ENCODE measurements around the gene STARD3.

STARD3 gene

DNA sequence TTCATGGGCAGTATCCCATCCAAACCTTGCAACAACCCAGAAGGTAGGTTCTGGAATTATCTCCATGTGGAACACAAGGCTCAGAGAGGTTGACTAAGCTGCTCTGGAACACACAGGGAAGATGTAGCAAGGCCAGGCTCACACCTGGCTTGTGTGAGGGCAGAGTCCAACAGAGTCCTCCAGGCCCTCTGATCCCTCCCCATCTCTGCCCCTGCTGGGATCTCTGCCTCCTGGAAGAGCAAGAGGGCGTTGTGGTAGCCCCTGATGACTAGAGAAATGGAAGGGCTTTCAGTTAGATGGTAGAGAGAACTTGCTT lies 17.2 kb upstream of the STARD3 start:
- TF ChIP-seq CTCF (conservative IDR thresholded peaks at IDR 0.05; ENCODE audit: low read length) (no peak), EZH2phosphoT487 (IDR thresholded peaks at IDR 0.05; ENCODE audit: borderline replicate concordance) (no peak)
- Histone ChIP-seq H3K4me1 (ENCODE audit: insufficient read depth, low read length, poor library complexity, severe bottlenecking) (peaks cover 25% of the 10 kb centered on the region), H3K4me2 (ENCODE audit: low read depth, low read length, poor library complexity, severe bottlenecking) (no peak overlapping the region), H3K9me2 (replicated peaks; ENCODE audit: low read depth, low read length) (no peaks in the 10 kb centered on the region), H3K9ac (ENCODE audit: low read depth, low read length, poor library complexity, severe bottlenecking) (no peak overlapping the region), H3K79me2 (ENCODE audit: insufficient read depth, low read length) (no peaks in the 10 kb centered on the region), H3K9me3 (ENCODE audit: insufficient read depth, low read depth, low read length) (no peaks in the 10 kb centered on the region), H3F3A (ENCODE audit: low read depth) (no peaks in the 10 kb centered on the region), H3K36me3 (ENCODE audit: insufficient read depth, low read length) (no peaks in the 10 kb centered on the region), H2AFZ (ENCODE audit: low read length) (no peak overlapping the region), H3K27me3 (ENCODE audit: insufficient read depth, low read length, poor library complexity, severe bottlenecking) (no peaks in the 10 kb centered on the region), H4K20me1 (ENCODE audit: insufficient read depth, low read length, poor library complexity, severe bottlenecking) (no peaks in the 10 kb centered on the region), H3K4me3 (ENCODE audit: low read length, poor library complexity, severe bottlenecking) (no peak overlapping the region)

GRCh38 chr17:39621523-39622379 lies 15.2 kb upstream of the STARD3 start:
- Histone ChIP-seq H3K4me3 (ENCODE audit: low read length, poor library complexity, severe bottlenecking) (peak overlapping the region; percentile 46), H3K36me3 (ENCODE audit: insufficient read depth, low read length) (no peaks in the 10 kb centered on the region), H3K9me3 (ENCODE audit: insufficient read depth, low read depth, low read length) (no peaks in the 10 kb centered on the region), H3K4me2 (ENCODE audit: low read depth, low read length, poor library complexity, severe bottlenecking) (peak overlapping the region; percentile 70), H3F3A (ENCODE audit: low read depth) (no peaks in the 10 kb centered on the region), H4K20me1 (ENCODE audit: insufficient read depth, low read length, poor library complexity, severe bottlenecking) (no peaks in the 10 kb centered on the region), H3K27me3 (ENCODE audit: insufficient read depth, low read length, poor library complexity, severe bottlenecking) (no peaks in the 10 kb centered on the region), H2AFZ (ENCODE audit: low read length) (peak overlapping the region; percentile 86), H3K9ac (ENCODE audit: low read depth, low read length, poor library complexity, severe bottlenecking) (peak overlapping the region; percentile 36), H3K79me2 (ENCODE audit: insufficient read depth, low read length) (no peaks in the 10 kb centered on the region), H3K4me1 (ENCODE audit: insufficient read depth, low read length, poor library complexity, severe bottlenecking) (peaks cover 25% of the 10 kb centered on the region), H3K9me2 (replicated peaks; ENCODE audit: low read depth, low read length) (no peaks in the 10 kb centered on the region)
- TF ChIP-seq EZH2phosphoT487 (IDR thresholded peaks at IDR 0.05; ENCODE audit: borderline replicate concordance) = no peak
- peak; percentile 100 for TF ChIP-seq CTCF (conservative IDR thresholded peaks at IDR 0.05; ENCODE audit: low read length)

- Histone ChIP-seq H2AFZ (ENCODE audit: low read length) (peak overlapping the region; percentile 86), H3K79me2 (ENCODE audit: insufficient read depth, low read length) (no peaks in the 10 kb centered on the region), H3K4me2 (ENCODE audit: low read depth, low read length, poor library complexity, severe bottlenecking) (peak overlapping the region; percentile 70), H3K9ac (ENCODE audit: low read depth, low read length, poor library complexity, severe bottlenecking) (peak overlapping the region; percentile 36), H3K4me3 (ENCODE audit: low read length, poor library complexity, severe bottlenecking) (peak overlapping the region; percentile 46), H3K27me3 (ENCODE audit: insufficient read depth, low read length, poor library complexity, severe bottlenecking) (no peaks in the 10 kb centered on the region), H3F3A (ENCODE audit: low read depth) (no peaks in the 10 kb centered on the region), H3K4me1 (ENCODE audit: insufficient read depth, low read length, poor library complexity, severe bottlenecking) (peaks cover 20% of the 10 kb centered on the region), H3K9me2 (replicated peaks; ENCODE audit: low read depth, low read length) (no peaks in the 10 kb centered on the region), H4K20me1 (ENCODE audit: insufficient read depth, low read length, poor library complexity, severe bottlenecking) (no peaks in the 10 kb centered on the region), H3K9me3 (ENCODE audit: insufficient read depth, low read depth, low read length) (no peaks in the 10 kb centered on the region), H3K36me3 (ENCODE audit: insufficient read depth, low read length) (no peaks in the 10 kb centered on the region)
- no peak for TF ChIP-seq EZH2phosphoT487 (IDR thresholded peaks at IDR 0.05; ENCODE audit: borderline replicate concordance)
- TF ChIP-seq CTCF (conservative IDR thresholded peaks at IDR 0.05; ENCODE audit: low read length) = no peak
These were observed 14.5 kb upstream of the STARD3 start for GRCh38 chr17:39622380-39623006.
